Fibroblast of skin of left quadriceps (primary cell): Measurements from ENCODE around the gene SLC43A2.

Source experiments
- DNase-seq, 2 experiments: peaks; one replicate each; pipeline ENCODE4 v3.0.0-alpha.2; 2013; ENCODE audit warnings: low read depth in 2 of 2

SLC43A2 gene

GRCh38 chr17:1562176-1562643 lies 66.4 kb downstream of the SLC43A2 start:
- DNase-seq: no peak

DNA sequence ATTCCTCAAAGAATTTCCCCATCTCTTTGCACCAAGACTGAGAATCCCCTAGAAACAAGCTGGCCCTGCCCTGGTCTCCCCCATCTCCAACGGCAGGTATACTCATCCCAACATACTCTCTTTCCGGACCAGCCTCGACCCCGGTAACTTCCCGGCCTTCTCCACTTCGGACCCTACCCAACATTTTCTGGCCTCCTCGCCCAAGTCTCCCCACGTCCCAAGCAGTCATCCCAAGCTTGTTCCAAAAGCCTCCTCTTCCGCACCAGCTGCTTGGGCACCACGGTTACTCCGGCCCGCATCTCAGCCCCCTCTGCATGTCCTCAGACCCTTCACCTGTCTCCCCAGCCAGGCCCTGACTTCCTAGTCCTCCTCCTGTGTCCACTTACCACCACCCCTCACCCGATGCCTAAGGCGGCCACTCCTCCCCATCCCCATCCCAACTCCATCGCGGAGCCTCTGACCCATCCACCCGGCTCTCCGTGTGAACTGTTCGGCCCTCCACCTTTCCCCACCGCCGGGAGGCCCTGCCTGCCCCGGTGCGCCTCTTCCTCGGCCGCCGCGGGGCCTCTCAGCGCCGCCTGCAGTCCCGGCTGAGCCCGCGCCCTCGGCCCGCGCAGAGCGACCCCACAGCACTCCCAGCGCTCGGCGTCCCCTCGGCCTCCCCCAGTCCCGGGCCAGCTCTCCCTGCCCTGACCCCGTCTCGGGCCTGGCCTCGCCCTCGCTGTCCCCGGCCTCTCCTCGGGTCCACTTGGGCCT lies 67.0 kb downstream of the SLC43A2 start:
- no peak for DNase-seq

DNA sequence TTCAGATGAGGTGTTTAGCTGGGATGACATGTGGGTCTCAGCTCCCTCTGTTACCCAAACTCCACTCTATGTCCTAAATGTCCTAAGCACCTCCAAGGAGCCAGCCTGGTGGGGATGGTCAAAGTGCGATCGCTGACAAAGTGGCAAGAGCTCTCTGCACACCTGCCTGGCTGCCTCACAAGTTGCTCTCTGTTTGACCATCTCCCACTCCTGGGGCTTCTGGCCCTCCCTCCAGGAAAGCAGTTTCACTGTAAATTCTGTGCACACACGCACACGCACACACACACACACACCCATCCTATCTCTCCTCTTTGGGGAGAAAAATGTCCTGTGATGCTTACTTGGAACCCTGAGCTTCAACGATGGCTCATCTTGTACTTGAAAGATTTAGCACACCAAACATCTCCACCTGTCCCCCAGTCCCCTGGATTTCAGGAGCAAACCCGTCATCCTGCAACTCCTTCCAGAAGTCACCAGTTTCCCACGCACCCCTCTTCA lies 67.7 kb downstream of the SLC43A2 start:
- no peak for DNase-seq

GRCh38 chr17:1560101-1560857 lies 68.4 kb downstream of the SLC43A2 start:
- no peak for DNase-seq

GRCh38 chr17:1559047-1560043 lies 69.3 kb downstream of the SLC43A2 start:
- DNase-seq: no peak

DNA sequence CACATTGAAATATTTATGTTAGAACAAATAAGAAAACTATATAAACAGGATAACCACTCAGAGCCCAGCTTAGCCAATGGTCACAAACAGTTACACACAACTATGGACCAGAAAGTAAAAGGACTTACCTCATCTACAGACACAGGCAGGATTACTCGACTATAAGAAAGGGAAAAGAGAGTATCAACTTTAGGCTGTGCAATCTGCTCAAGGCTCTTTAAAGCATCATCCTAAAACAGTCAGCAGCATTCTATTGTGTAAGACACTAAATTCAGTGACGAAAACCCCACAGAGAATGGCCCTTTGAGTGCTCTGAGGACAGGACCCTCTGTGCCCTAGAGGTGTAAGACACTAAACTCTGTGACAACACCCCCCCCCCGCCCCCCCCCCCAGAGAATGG lies 70.2 kb downstream of the SLC43A2 start:
- DNase-seq: no peak

- DNase-seq: no peak
These were observed 71.1 kb downstream of the SLC43A2 start for GRCh38 chr17:1557355-1558095.

- no peak for DNase-seq
These were observed 72.8 kb downstream of the SLC43A2 start for GRCh38 chr17:1555651-1556471.

DNA sequence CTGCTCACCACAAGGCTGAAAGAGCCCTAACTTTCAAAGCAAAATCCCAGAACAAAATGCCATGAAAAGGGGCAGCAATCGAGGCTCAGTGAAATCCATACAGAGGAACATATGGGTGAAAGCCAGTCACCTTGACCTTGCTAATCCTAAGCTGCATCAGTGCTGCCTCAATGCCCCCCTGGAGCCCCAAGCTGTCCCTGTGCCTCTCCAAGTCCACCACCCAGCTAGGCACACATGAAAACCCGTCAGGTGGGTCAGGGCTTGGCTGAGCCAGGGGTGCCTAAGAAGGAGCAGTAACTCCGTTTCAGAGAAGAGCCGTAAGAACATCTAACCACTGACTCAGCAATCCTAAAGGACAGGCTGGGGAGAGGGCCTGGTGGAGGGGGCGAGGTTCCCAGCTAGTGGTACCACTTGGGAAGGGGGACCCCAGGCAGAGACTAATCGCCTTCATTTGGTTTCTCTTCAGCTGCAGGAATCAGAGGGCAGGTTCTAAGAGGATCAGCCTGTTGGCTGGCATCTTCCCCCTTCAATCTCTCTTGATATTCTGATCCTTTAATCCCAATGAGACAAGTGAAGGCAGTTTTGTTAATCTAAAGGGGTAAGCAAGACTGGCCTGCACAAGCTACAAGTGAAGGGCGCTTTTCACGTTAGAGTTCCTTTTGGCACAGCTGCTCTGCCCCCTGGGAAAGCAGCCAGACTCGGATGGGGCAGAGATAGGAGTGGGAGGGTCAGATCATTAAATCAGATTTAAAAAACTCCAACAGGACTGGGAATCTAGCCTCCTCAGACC lies 73.7 kb downstream of the SLC43A2 start:
- DNase-seq: no peak

DNA sequence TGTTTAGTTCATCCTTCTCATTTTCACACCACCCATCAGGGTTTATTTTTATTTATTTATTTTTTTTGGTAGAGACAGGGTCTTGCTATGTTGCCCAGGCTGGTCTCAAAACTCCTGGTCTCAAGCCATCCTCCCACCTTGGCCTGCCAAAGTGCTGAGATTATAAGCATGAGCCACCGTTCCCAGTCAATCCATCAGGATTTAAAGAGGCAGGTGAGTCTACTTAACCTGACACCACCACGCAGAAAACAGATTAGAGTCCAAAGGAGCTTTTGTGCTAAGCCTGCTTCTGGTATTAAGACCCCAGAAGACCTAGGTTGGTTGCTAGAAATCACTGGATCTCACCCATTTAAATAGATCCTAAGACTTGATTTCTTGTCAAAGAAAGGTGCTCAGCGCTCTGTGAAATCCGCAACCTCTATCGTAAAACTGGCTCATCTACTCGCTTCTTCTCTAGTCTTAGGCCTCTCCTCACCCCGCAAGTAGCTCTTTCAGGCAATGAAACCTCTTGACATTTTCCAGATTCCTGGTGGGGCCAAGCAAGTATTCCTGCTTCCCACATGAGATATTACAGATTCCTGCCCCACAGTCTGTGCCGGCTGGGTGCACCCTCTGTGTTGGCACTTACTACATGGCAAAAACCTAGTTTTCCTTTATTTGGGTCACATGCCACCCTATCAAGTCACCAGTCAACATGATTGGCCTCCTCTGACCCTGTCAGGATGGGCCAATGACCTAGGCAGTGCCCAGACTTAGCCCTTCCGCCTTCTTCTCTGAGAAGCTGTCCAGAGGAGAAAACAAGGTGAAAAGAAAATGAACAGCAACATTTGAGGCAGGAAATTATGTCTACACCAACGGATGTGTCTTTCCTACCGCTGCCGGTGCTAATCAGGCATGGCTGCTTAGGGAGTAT lies 75.0 kb downstream of the SLC43A2 start:
- no peak for DNase-seq

- DNase-seq: no peak
These were observed 75.7 kb downstream of the SLC43A2 start for GRCh38 chr17:1552932-1553331.

DNA sequence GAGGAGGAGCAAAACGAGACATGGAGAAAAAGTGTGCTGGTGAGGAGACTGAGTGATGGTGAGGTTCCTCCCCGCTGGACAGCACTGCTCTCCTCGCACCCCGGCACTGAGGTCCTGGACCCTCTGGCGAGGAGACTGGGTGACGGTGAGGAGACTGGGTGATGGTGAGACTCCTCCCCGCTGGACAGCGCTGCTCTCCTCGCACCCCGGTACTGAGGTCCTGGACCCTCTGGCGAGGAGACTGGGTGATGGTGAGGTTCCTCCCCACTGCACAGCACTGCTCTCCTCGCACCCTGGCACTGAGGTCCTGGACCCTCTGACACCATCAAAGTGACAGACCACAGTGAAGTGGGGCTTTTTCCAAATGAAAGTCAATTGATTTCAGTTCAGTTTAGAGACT lies 76.9 kb downstream of the SLC43A2 start:
- DNase-seq: no peak

DNA sequence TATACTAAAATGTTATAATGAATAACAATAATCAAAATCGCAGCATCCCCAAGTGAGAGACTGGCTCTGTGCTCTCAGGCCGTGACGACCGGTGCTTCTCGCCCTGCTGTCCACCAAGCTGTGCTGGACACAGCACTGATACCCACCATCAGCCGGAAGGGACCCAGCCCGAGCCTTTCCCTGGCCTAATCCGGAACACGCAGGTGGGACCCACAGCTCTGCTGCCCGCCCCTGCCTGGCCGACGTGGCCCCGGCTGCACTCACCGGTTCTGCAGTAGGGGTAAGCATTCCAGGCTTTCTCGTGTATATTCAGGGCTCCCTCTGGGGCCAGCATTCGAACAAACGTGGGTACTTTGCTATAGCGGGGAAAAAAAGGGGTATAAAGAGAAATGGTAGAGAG lies 80.6 kb downstream of the SLC43A2 start:
- DNase-seq: no peak

- DNase-seq: no peak
These were observed 82.2 kb downstream of the SLC43A2 start for GRCh38 chr17:1546292-1546922.

DNA sequence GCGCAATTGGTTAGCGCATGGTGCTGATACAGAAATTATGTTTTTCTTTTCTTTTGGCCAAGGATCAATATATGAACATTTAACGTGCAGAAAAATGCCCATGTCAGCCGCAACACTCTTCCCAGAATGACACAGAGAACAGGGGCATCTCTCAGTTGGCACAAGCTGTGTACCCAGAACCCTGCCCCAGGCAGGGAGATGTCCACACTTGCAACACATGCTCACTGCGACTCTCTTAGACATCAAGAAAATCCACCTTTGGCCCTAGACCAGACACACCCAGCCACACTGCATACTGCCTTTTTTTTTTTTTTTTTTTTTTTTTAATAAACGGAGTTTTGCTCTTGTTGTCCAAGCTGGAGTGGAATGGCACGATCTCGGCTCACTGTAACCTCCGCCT lies 83.0 kb downstream of the SLC43A2 start:
- DNase-seq: no peak

GRCh38 chr17:1542316-1542715 lies 86.3 kb downstream of the SLC43A2 start:
- DNase-seq: no peak

GRCh38 chr17:1541367-1541904 lies 87.2 kb downstream of the SLC43A2 start:
- no peak for DNase-seq

GRCh38 chr17:1539811-1540210 lies 88.8 kb downstream of the SLC43A2 start:
- DNase-seq: no peak
